ENCODE measurements around the gene HMGN4. TPM values are rescaled to one million over a fixed set of nuclear protein-coding genes. Genes with fewer than 3 reads are reported as not detected.
"Not testable (repeated sequence)": the region's sequence is repeated elsewhere in the genome, so short reads cannot be mapped to it uniquely, and the experiment has no call there.

HMGN4 gene
- total RNA-seq, 4 donors from 2014 or later: 57.5 to 64.1 (median 61.1) TPM

DNA sequence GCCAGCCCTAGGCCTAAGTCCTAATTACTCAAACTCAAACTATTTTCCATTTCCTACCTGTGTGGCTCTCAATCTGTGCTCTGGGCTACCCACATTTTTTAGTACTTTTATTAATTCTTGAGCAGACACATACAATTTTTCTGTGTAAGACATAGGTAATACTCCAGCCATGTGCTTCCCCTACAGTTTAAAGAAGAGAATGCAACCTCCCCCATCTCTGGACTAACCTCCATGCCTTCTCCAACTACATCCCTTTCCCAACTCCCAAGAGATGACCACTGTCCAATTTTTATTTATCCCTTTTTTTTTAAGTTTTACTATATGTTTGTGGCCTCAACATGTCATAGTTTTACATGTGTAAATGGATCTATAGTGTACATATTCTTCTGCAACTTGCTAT is 5.8 kb downstream of the HMGN4 start:
- TF ChIP-seq CTCF (IDR thresholded peaks at IDR 0.05): no peak

DNA sequence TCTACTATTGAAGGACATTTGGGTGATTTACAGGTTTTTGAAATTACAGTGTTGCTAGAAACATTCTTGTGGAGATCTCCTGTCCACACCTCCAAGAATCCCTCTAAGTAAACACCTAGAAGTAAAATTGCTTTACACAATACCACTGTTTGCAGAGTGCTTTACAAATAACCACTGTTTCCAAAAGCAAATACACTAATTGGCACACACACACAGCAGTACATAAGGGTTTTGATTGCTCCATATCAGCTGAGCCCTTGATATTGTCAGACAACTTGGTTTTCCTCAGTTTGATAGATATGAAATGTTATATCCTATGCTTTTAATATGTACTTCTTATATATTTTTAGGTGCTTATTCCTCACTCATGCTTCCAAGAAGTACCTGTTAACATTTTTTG is 6.3 kb downstream of the HMGN4 start:
- DNase-seq (ENCODE audit: low spot score) (no peak), ATAC-seq (ENCODE audit: low FRiP score) (no peak)
- no peak for TF ChIP-seq CTCF (IDR thresholded peaks at IDR 0.05)

More for the DNA sequence above, 5.8 kb downstream of the HMGN4 start:
- ATAC-seq (ENCODE audit: low FRiP score): no peak
- DNase-seq (ENCODE audit: low spot score): no peak

GRCh38 chr6:26545627-26546026 is 7.5 kb downstream of the HMGN4 start:
- no peak for TF ChIP-seq CTCF (IDR thresholded peaks at IDR 0.05)
- DNase-seq (ENCODE audit: low spot score): no peak
- ATAC-seq (ENCODE audit: low FRiP score): no peak

DNA sequence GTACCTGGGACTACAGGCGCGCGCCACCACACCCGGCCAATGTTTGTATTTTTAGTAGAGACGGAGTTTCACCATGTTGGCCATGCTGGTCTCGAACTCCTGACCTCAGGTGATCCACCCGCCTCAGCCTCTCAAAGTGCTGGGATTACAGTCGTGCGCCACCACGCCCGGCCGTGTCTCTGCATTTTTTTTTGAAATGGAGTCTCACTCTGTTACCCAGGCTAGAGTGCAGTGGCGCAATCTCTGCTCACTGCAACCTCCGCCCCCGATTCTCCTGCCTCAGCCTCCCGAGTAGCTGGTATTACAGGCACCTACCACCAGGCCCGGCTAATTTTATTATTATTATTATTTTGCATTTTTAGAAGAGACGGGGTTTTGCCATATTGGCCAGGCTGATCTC is 9.2 kb downstream of the HMGN4 start:
- not testable (repeated sequence) for DNase-seq (ENCODE audit: low spot score); ATAC-seq (ENCODE audit: low FRiP score)

DNA sequence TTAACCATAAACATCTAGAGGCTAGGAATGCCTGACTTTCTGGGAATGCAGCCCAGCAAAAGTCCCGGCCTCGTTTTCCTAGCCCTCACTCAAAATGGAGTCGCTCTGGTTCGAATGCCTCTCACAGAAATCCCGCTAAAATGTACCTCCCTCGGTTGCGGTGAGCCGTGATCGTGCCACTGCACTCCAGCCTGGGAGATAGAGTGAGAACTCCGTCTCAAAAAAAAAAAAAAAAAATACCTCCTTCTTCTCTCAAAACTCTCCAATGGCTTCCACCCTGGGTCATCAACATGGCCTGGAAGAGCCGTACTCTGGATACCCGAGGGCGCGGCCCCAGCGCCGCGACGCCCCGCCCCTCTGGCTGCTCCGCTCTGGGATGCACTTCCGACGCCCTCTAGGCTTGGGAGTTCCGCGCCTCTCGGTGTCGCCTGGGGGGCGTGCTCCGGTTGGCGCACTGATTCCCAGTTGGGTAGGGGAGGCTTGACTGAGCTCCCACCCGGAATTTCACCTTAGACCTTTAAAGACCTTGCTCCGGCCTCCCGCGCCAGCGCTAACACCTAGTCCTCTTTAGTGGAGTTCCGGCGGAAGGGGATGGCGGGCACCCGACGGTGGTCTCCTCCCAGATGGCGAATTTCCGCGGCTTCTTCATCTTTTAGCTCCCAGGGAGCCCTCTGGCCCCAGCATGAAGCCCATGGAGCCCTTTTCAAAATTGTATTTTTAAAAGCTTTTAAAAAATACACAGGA is 12.3 kb downstream of the HMGN4 start:
- ATAC-seq (ENCODE audit: low FRiP score): peak; percentile 75
- TF ChIP-seq CTCF (IDR thresholded peaks at IDR 0.05): no peak
- no peak for DNase-seq (ENCODE audit: low spot score)

DNA sequence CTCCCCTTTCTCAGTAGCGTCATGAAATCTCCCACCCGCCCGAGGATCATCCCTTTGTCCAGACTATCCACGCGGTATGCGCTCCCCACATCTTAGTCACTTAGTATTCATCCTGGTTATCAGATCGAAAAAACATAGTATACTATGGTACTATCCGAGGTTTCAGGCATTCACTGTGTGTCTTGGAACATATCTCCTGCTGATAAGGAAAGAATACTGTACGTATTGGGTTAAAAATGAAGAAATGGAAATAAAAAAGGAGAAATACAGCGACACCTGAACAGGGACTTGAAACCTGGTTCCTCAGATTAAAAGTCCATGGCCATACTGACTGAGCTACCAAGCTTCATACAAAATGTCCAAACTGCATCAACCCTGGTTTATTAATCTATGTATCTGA is 14.0 kb downstream of the HMGN4 start:
- TF ChIP-seq CTCF (IDR thresholded peaks at IDR 0.05): no peak
- no peak for DNase-seq (ENCODE audit: low spot score)
- ATAC-seq (ENCODE audit: low FRiP score): no peak

DNA sequence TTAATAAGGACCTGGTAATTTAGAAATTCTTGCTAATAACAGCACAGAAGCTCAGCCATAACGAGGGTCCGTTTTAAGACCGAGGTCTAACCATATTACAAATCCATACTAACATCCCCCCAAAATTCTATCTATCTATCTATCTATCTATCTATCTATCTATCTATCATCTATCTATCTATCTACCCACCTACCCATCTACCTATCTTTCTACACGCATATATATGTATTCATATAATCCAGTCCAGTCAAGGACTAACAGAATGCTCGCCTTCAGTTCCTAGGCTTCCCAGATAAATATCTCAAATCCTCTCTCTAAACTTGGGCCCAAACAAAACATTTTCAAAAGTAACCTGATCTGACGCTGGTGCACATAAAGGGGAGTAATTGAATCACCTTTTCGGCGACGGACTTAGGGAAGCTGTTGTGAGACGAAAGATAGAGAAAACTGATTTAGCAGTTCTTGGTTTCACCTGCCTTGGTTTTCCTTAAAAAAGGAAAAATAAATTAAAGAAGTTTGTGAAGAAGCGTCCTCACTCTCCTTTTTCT is 14.5 kb downstream of the HMGN4 start:
- DNase-seq (ENCODE audit: low spot score) (no peak), ATAC-seq (ENCODE audit: low FRiP score) (no peak)
- TF ChIP-seq CTCF (IDR thresholded peaks at IDR 0.05): no peak

Data from omental fat pad (tissue), 4 donors.